ENCODE data around the gene COL4A6.

- TF ChIP-seq YY1 (IDR thresholded peaks at IDR 0.05) (no peak), CTCF (IDR thresholded peaks at IDR 0.05; ENCODE audit: low read depth, low read length, missing input control) (no peak), REST (IDR thresholded peaks at IDR 0.05) (no peak)
Measured at GRCh38 chrX:108299704-108300103, 138.5 kb downstream of the COL4A6 start.
